ENCODE measurements around the gene CTIF. TPM values are rescaled to one million over a fixed set of nuclear protein-coding genes. Genes with fewer than 3 reads are reported as not detected.

The CTIF gene
- total RNA-seq, 4 donors from 2014 or later: 16.6 to 116 (median 34.5) TPM

- no peaks in the 10 kb centered on the region for H3K27me3 ChIP-seq
- no peaks in the 10 kb centered on the region for H3K9me3 ChIP-seq
- peak overlapping the region in 2 of 4 donors; percentile 87 to 88 for H3K4me3 ChIP-seq
- peaks cover 0 to 21% (median 2%) of the 10 kb centered on the region in 4 donors for H3K4me1 ChIP-seq
- H3K36me3 ChIP-seq: no peaks in the 10 kb centered on the region
- H3K27ac ChIP-seq: peak overlapping the region in 3 of 4 donors; percentile 74 to 85 (median 84)
- no peak for DNase-seq
- TF ChIP-seq POLR2A (IDR thresholded peaks at IDR 0.05) (no peak), CTCF (IDR thresholded peaks at IDR 0.05) (no peak)
These were observed 3.0 kb downstream of the CTIF start for GRCh38 chr18:48541747-48542400.

GRCh38 chr18:48542513-48543181 lies 3.8 kb downstream of the CTIF start:
- peaks cover 0 to 21% (median 2%) of the 10 kb centered on the region in 4 donors for H3K4me1 ChIP-seq
- no peak overlapping the region for H3K27ac ChIP-seq
- no peak for DNase-seq
- no peaks in the 10 kb centered on the region for H3K9me3 ChIP-seq
- H3K36me3 ChIP-seq: no peaks in the 10 kb centered on the region
- no peak overlapping the region for H3K4me3 ChIP-seq
- no peaks in the 10 kb centered on the region for H3K27me3 ChIP-seq
- TF ChIP-seq CTCF (IDR thresholded peaks at IDR 0.05) (no peak), POLR2A (IDR thresholded peaks at IDR 0.05) (no peak)

DNA sequence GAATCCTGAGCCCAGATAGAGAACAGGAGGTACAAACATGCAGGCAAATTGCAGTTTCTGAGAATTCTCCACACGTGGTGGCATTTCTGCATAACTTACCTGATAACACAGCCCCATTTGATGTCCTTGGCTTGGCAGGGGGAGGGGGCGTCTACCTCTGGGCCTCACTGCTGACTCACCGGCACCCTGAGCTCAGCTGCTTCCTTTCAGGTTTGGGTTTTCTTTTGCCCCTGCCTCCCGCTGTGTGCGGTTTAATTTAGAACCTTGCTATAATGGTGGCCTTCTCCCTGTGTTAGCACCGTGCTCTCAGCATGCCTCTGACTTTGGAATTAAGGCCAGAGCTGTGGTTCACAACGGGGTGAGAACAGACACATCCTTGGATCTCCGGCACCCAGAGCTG lies 4.4 kb downstream of the CTIF start:
- DNase-seq: no peak
- no peaks in the 10 kb centered on the region for H3K27me3 ChIP-seq
- H3K36me3 ChIP-seq: no peaks in the 10 kb centered on the region
- H3K4me1 ChIP-seq: peaks cover 0 to 21% (median 2%) of the 10 kb centered on the region in 4 donors
- TF ChIP-seq POLR2A (IDR thresholded peaks at IDR 0.05): no peak
- TF ChIP-seq CTCF (IDR thresholded peaks at IDR 0.05): no peak
- H3K27ac ChIP-seq: no peak overlapping the region
- H3K4me3 ChIP-seq: no peak overlapping the region
- H3K9me3 ChIP-seq: no peaks in the 10 kb centered on the region

DNA sequence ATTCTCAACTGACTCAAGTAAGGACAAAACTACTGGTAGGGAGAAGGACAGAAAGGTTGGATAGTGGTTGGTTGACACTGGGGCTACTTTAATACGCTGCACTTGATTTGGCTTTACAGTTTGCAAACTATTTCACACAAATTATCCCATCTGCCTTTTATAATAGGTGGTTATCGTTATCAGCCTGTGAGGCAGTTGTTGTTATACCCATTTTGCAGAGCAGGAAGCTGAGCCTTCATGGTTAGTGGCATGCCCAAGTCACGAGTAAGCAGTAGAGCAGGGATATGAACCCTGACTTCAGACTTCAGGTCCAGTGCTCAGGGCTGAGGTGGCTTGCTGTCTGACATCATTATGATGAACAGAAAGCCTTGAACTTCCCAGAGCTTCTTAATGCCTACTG lies 5.3 kb downstream of the CTIF start:
- H3K36me3 ChIP-seq: no peaks in the 10 kb centered on the region
- DNase-seq: no peak
- H3K4me1 ChIP-seq: peaks cover 0 to 21% (median 2%) of the 10 kb centered on the region in 4 donors
- TF ChIP-seq CTCF (IDR thresholded peaks at IDR 0.05): no peak
- TF ChIP-seq POLR2A (IDR thresholded peaks at IDR 0.05): no peak
- H3K4me3 ChIP-seq: no peak overlapping the region
- H3K27me3 ChIP-seq: no peaks in the 10 kb centered on the region
- no peaks in the 10 kb centered on the region for H3K9me3 ChIP-seq
- no peak overlapping the region for H3K27ac ChIP-seq

- peaks cover 0 to 21% (median 2%) of the 10 kb centered on the region in 4 donors for H3K4me1 ChIP-seq
- no peak overlapping the region for H3K4me3 ChIP-seq
- peak overlapping the region in 1 of 4 donors; percentile 45 for H3K27ac ChIP-seq
- no peaks in the 10 kb centered on the region for H3K36me3 ChIP-seq
- TF ChIP-seq POLR2A (IDR thresholded peaks at IDR 0.05): no peak
- TF ChIP-seq CTCF (IDR thresholded peaks at IDR 0.05): no peak
- no peaks in the 10 kb centered on the region for H3K9me3 ChIP-seq
- no peaks in the 10 kb centered on the region for H3K27me3 ChIP-seq
- DNase-seq: no peak
These were observed 6.0 kb downstream of the CTIF start for GRCh38 chr18:48544661-48545415.
